Measurements from ENCODE around the gene NEO1.

Gene NEO1

DNA sequence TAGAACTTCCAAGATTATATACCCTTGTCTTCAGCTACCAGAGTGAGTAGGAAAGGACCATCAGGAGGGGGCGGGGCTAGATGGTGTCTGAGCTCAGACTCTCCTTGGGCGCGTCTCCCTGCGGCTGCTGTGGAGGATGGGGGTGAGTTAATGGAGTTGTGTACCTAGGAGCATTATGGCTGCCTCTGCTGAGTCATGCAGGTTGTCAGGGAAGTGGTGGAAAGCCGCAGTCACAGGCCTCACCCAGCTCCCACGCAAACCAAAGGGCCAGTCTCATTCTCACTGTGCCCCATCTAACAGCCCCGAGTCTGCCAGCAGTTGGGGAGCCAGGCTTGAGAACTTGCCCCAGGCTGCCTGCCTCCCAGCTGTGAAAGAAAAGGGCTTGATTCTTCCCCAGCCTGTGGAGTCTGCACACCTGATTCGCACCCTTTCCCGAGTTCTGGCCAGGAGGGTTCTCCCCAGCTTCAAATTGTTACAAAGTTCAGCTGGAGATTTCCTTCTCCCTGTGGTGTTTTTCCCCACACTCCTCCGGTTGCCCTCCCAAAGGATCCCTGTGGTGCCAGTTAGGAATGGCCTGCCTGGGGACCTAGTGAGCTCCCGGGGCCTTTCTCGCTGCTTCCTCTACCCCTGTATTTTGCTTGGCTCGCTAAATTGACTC lies 173.2 kb downstream of the NEO1 start (continued):
- no peak for TF ChIP-seq ZNF8 (CRISPR knock-in tag; IDR thresholded peaks at IDR 0.05)
- TF ChIP-seq PPARA (CRISPR knock-in tag; IDR thresholded peaks at IDR 0.05; ENCODE audit: borderline replicate concordance) = no peak
- no peak for TF ChIP-seq TCF4 (CRISPR knock-in tag; IDR thresholded peaks at IDR 0.05; ENCODE audit: borderline replicate concordance)
- TF ChIP-seq, protein P1, sequence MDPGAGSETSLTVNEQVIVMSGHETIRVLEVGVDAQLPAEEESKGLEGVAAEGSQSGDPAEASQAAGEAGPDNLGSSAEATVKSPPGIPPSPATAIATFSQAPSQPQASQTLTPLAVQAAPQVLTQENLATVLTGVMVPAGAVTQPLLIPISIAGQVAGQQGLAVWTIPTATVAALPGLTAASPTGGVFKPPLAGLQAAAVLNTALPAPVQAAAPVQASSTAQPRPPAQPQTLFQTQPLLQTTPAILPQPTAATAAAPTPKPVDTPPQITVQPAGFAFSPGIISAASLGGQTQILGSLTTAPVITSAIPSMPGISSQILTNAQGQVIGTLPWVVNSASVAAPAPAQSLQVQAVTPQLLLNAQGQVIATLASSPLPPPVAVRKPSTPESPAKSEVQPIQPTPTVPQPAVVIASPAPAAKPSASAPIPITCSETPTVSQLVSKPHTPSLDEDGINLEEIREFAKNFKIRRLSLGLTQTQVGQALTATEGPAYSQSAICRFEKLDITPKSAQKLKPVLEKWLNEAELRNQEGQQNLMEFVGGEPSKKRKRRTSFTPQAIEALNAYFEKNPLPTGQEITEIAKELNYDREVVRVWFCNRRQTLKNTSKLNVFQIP (CRISPR knock-in tag; IDR thresholded peaks at IDR 0.05; ENCODE audit: borderline replicate concordance, low read depth) = no peak
- no peak for TF ChIP-seq ESRRG (CRISPR knock-in tag; IDR thresholded peaks at IDR 0.05)
- TF ChIP-seq TOX (CRISPR knock-in tag; IDR thresholded peaks at IDR 0.05; ENCODE audit: borderline replicate concordance) = no peak

DNA sequence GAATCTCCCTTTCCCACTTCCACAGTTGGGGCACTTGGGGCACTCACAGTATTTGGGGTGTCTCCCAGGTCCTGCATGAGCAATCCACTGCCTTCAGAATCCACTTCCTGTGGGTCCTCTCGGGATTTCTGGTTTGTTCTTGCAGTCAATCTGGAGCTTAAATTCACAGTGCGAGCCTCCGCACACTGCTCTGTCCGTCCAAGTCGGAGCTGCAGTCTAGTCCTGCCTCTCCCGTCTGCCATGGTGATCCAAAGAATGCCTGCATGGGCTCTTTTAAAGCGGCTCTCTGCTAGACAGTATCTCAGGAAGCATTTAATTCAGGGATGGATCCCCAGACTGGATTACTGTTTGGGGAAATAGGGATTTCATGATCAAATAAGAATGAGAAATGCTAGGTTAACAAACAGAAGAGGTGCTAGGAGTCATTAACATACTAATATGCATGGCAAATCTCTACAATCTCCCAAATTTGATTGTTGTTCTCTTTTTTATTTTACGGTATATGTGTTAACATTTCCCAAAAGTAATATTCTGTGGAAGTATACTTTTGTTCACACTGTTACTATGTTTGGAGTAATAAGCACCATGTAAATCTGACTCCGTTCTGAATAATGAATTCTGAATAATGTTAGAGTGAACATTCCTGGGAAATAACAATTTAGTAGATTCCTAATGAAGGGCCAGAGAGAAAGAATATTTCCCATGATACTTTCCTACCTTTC lies 174.0 kb downstream of the NEO1 start:
- TF ChIP-seq, protein P2, sequence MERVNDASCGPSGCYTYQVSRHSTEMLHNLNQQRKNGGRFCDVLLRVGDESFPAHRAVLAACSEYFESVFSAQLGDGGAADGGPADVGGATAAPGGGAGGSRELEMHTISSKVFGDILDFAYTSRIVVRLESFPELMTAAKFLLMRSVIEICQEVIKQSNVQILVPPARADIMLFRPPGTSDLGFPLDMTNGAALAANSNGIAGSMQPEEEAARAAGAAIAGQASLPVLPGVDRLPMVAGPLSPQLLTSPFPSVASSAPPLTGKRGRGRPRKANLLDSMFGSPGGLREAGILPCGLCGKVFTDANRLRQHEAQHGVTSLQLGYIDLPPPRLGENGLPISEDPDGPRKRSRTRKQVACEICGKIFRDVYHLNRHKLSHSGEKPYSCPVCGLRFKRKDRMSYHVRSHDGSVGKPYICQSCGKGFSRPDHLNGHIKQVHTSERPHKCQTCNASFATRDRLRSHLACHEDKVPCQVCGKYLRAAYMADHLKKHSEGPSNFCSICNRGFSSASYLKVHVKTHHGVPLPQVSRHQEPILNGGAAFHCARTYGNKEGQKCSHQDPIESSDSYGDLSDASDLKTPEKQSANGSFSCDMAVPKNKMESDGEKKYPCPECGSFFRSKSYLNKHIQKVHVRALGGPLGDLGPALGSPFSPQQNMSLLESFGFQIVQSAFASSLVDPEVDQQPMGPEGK (CRISPR knock-in tag; IDR thresholded peaks at IDR 0.05; ENCODE audit: borderline replicate concordance) = no peak
- ATAC-seq = no peak

DNA sequence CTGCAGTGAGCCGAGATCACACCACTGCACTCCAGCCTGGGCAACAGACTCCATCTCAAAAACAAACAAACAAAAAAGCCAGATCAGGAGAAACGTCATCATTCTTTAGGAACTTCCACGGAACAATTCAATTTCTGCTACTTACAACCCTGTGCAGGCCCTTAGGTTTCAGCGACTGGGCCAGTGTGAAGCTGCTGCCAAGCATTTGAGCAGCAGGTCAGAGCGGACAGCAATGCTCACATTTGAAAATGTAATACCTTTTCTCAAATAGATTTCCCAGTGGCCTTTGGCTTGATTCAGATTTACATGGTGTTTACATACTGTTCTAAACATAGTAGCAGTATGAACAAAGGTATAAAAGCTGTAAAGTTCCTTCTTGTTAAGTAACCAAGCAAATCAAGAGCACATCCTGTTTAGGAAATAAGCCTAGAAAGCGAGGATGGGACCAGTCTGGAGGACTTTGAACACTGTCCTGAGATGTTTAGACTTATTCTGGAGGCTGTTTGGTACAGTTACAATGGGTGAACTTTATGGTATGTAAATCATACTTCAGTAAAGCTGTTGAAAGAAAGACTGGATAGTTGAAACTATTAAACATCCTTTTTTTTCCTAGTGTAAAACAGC lies 175.3 kb downstream of the NEO1 start:
- no peak for ATAC-seq
- TF ChIP-seq OSR1 (CRISPR knock-in tag; IDR thresholded peaks at IDR 0.05) (no peak), ARNTL (CRISPR knock-in tag; IDR thresholded peaks at IDR 0.05; ENCODE audit: borderline replicate concordance, low read depth) (no peak), ESRRG (CRISPR knock-in tag; IDR thresholded peaks at IDR 0.05) (no peak), BACH2 (CRISPR knock-in tag; IDR thresholded peaks at IDR 0.05; ENCODE audit: borderline replicate concordance) (no peak), ISL1 (CRISPR knock-in tag; IDR thresholded peaks at IDR 0.05) (no peak), PPARA (CRISPR knock-in tag; IDR thresholded peaks at IDR 0.05; ENCODE audit: borderline replicate concordance) (no peak), ZFP3 (CRISPR knock-in tag; IDR thresholded peaks at IDR 0.05) (no peak)
- TF ChIP-seq, protein P1 (CRISPR knock-in tag; IDR thresholded peaks at IDR 0.05; ENCODE audit: borderline replicate concordance, low read depth) = no peak
- TF ChIP-seq, protein P3, sequence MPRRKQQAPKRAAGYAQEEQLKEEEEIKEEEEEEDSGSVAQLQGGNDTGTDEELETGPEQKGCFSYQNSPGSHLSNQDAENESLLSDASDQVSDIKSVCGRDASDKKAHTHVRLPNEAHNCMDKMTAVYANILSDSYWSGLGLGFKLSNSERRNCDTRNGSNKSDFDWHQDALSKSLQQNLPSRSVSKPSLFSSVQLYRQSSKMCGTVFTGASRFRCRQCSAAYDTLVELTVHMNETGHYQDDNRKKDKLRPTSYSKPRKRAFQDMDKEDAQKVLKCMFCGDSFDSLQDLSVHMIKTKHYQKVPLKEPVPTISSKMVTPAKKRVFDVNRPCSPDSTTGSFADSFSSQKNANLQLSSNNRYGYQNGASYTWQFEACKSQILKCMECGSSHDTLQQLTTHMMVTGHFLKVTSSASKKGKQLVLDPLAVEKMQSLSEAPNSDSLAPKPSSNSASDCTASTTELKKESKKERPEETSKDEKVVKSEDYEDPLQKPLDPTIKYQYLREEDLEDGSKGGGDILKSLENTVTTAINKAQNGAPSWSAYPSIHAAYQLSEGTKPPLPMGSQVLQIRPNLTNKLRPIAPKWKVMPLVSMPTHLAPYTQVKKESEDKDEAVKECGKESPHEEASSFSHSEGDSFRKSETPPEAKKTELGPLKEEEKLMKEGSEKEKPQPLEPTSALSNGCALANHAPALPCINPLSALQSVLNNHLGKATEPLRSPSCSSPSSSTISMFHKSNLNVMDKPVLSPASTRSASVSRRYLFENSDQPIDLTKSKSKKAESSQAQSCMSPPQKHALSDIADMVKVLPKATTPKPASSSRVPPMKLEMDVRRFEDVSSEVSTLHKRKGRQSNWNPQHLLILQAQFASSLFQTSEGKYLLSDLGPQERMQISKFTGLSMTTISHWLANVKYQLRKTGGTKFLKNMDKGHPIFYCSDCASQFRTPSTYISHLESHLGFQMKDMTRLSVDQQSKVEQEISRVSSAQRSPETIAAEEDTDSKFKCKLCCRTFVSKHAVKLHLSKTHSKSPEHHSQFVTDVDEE (CRISPR knock-in tag; IDR thresholded peaks at IDR 0.05) = no peak
- TF ChIP-seq, protein P2 (CRISPR knock-in tag; IDR thresholded peaks at IDR 0.05; ENCODE audit: borderline replicate concordance) = no peak
- TF ChIP-seq, protein P4, sequence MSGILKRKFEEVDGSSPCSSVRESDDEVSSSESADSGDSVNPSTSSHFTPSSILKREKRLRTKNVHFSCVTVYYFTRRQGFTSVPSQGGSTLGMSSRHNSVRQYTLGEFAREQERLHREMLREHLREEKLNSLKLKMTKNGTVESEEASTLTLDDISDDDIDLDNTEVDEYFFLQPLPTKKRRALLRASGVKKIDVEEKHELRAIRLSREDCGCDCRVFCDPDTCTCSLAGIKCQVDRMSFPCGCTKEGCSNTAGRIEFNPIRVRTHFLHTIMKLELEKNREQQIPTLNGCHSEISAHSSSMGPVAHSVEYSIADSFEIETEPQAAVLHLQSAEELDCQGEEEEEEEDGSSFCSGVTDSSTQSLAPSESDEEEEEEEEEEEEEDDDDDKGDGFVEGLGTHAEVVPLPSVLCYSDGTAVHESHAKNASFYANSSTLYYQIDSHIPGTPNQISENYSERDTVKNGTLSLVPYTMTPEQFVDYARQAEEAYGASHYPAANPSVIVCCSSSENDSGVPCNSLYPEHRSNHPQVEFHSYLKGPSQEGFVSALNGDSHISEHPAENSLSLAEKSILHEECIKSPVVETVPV (CRISPR knock-in tag; IDR thresholded peaks at IDR 0.05) = no peak
